Activated T-helper 17 cell treated with anti-CD3 and anti-CD28 coated beads, Interleukin-2, amount 50 U/mL, for 72 hours (primary cell): ENCODE data around the gene SRCAP. TPM values are rescaled to one million over a fixed set of nuclear protein-coding genes. Genes with fewer than 3 reads are reported as not detected.

Source experiments
- ATAC-seq: fragments of 150-1000 bp; cut with Tn5 transposase; replicated peaks from 2 replicates; pipeline ENCODE4 v1.10.0; 2021; ENCODE audit warnings: mild to moderate bottlenecking, moderate library complexity
- H3K27ac Mint-ChIP-seq: one replicate; pipeline ENCODE4 v1.8.0; 2022; ENCODE audit warnings: mixed read lengths
- H3K27me3 Mint-ChIP-seq: one replicate; pipeline ENCODE4 v1.8.0; 2022; ENCODE audit warnings: mixed read lengths
- H3K36me3 Mint-ChIP-seq: one replicate; pipeline ENCODE4 v1.8.0; 2022; ENCODE audit warnings: low read depth, mild to moderate bottlenecking, mixed read lengths
- H3K4me1 Mint-ChIP-seq: one replicate; pipeline ENCODE4 v1.8.0; 2022; ENCODE audit warnings: mixed read lengths
- H3K4me3 Mint-ChIP-seq: one replicate; pipeline ENCODE4 v1.8.0; 2022; ENCODE audit warnings: mild to moderate bottlenecking, mixed read lengths
- H3K9me3 Mint-ChIP-seq: one replicate; pipeline ENCODE4 v1.8.0; 2022; ENCODE audit warnings: mixed read lengths
- total RNA-seq, 2 donors: library from RNA; stranded (reverse); gene quantifications; one replicate each; pipeline ENCODE4 v1.2.3, GENCODE V29; 2022

SRCAP gene
- total RNA-seq, 2 donors from 2014 or later: 63.6 to 86.7 TPM

- H3K9me3 Mint-ChIP-seq: no peaks in the 10 kb centered on the region
- H3K27ac Mint-ChIP-seq: no peak overlapping the region
- peak overlapping the region; percentile 56 for H3K4me3 Mint-ChIP-seq
- H3K4me1 Mint-ChIP-seq: no peaks in the 10 kb centered on the region
- ATAC-seq: no peak
- no peaks in the 10 kb centered on the region for H3K27me3 Mint-ChIP-seq
- no peaks in the 10 kb centered on the region for H3K36me3 Mint-ChIP-seq
These were observed 86.4 kb downstream of the SRCAP start for GRCh38 chr16:30785126-30786106.

GRCh38 chr16:30786115-30786935 is 87.4 kb downstream of the SRCAP start:
- no peak overlapping the region for H3K27ac Mint-ChIP-seq
- no peaks in the 10 kb centered on the region for H3K9me3 Mint-ChIP-seq
- no peaks in the 10 kb centered on the region for H3K27me3 Mint-ChIP-seq
- no peaks in the 10 kb centered on the region for H3K36me3 Mint-ChIP-seq
- H3K4me1 Mint-ChIP-seq: no peaks in the 10 kb centered on the region
- H3K4me3 Mint-ChIP-seq: peak overlapping the region; percentile 61
- peak; percentile 70 for ATAC-seq

GRCh38 chr16:30786936-30787612 is 88.1 kb downstream of the SRCAP start, which contains the start of gene ZNF629:
TSS of gene ZNF629 (minus strand) at chr16:30787205. CDS start at chr16:30784482, 2,723 bp downstream.
- H3K36me3 Mint-ChIP-seq: no peaks in the 10 kb centered on the region
- no peaks in the 10 kb centered on the region for H3K9me3 Mint-ChIP-seq
- peak; percentile 48 for ATAC-seq
- no peak within 1 kb of the TSS for H3K27ac Mint-ChIP-seq
- no peaks in the 10 kb centered on the region for H3K4me1 Mint-ChIP-seq
- H3K4me3 Mint-ChIP-seq: peak within 1 kb of the TSS; percentile 61
- no peaks in the 10 kb centered on the region for H3K27me3 Mint-ChIP-seq

- no peaks in the 10 kb centered on the region for H3K27me3 Mint-ChIP-seq
- H3K27ac Mint-ChIP-seq: no peak overlapping the region
- H3K4me3 Mint-ChIP-seq: peak overlapping the region; percentile 61
- ATAC-seq: no peak
- no peaks in the 10 kb centered on the region for H3K36me3 Mint-ChIP-seq
- H3K9me3 Mint-ChIP-seq: no peaks in the 10 kb centered on the region
- H3K4me1 Mint-ChIP-seq: no peaks in the 10 kb centered on the region
These were observed 88.8 kb downstream of the SRCAP start for GRCh38 chr16:30787613-30788378.

Other genes with a start within 250 kb of the SRCAP start
- gene ITGAL, start 226.4 kb upstream of the SRCAP start, total RNA-seq: 100 to 1,000 TPM; 319 to 344 TPM
- 1 to 10 TPM; 3.7 to 5.3 TPM for gene ZNF768, start 172.6 kb upstream of the SRCAP start, total RNA-seq
- 10 to 100 TPM in 1 of 2 donors, 1 to 10 TPM in 1; 6.9 to 12.9 TPM for gene ZNF747, start 164.3 kb upstream of the SRCAP start, total RNA-seq
- gene ZNF764, start 140.8 kb upstream of the SRCAP start, total RNA-seq: 10 to 100 TPM; 13.8 to 14.1 TPM
- 1 to 10 TPM; 7.3 to 9.7 TPM for gene ZNF688, start 127.5 kb upstream of the SRCAP start, total RNA-seq
- gene ZNF785, start 113.5 kb upstream of the SRCAP start, total RNA-seq: 10 to 100 TPM; 10.5 to 15.5 TPM
- 10 to 100 TPM in 1 of 2 donors, 1 to 10 TPM in 1; 5.9 to 12.1 TPM for gene ZNF689, start 88.8 kb upstream of the SRCAP start, total RNA-seq
- 10 to 100 TPM; 76.6 to 97.5 TPM for gene PRR14, start 48.2 kb upstream of the SRCAP start, total RNA-seq
- gene FBRS, start 40.7 kb upstream of the SRCAP start, total RNA-seq: 100 to 1,000 TPM in 1 of 2 donors, 10 to 100 TPM in 1; 92.6 to 140 TPM
- 10 to 100 TPM; 30.0 to 43.3 TPM for gene PHKG2, start 49.3 kb downstream of the SRCAP start, total RNA-seq
- gene CFAP119, start 62.9 kb downstream of the SRCAP start, total RNA-seq: 1 to 10 TPM; 2.9 TPM
- gene RNF40, start 63.2 kb downstream of the SRCAP start, total RNA-seq: 10 to 100 TPM; 90.7 to 95.1 TPM
- under 1 TPM; 0.28 to 0.48 TPM for gene ZNF629, start 88.0 kb downstream of the SRCAP start, total RNA-seq
- 10 to 100 TPM; 34.1 to 39.3 TPM for gene BCL7C, start 194.9 kb downstream of the SRCAP start, total RNA-seq
- gene CTF1, start 197.4 kb downstream of the SRCAP start, total RNA-seq: under 1 TPM; 0.15 to 0.26 TPM
- gene FBXL19, start 224.4 kb downstream of the SRCAP start, total RNA-seq: 10 to 100 TPM; 32.2 to 40.7 TPM
- gene ORAI3, start 249.9 kb downstream of the SRCAP start, total RNA-seq: 10 to 100 TPM; 12.4 to 25.8 TPM